Measurements from ENCODE around the gene NOTCH2. TPM values are rescaled to one million over a fixed set of nuclear protein-coding genes. Genes with fewer than 3 reads are reported as not detected.
"Not testable (repeated sequence)": the region's sequence is repeated elsewhere in the genome, so short reads cannot be mapped to it uniquely, and the experiment has no call there.

NOTCH2 gene
- total RNA-seq, result 10 to 100 TPM; 45.9 to 88.9 (median 53.2) TPM
- polyA plus RNA-seq, result 10 to 100 TPM in 1 of 3 donors, 1 to 10 TPM in 2; 2.8 to 25.1 (median 3.6) TPM

GRCh38 chr1:120069067-120069919 lies at the start of gene NOTCH2:
TSS of gene NOTCH2 (minus strand) at chr1:120069662. CDS start at chr1:120069406, 256 bp downstream.
- H3K27me3 ChIP-seq; intact Hi-C loops (cut with DNase I); H3K36me3 ChIP-seq; H3K4me1 ChIP-seq; H3K9me3 ChIP-seq: not testable (repeated sequence)
- peak; percentile 15 to 59 (median 50) for TF ChIP-seq POLR2AphosphoS5 (IDR thresholded peaks at IDR 0.05)
- WGBS, 2 donors, result 1% methylated on average over 63 to 65 of the region's 95 CpGs
- Histone ChIP-seq H3K27ac (peak within 1 kb of the TSS; percentile 89 to 92 (median 90)), H3K4me3 (peak within 1 kb of the TSS; percentile 64 to 82 (median 73))
- peak; percentile 85 for DNase-seq

- H3K27ac ChIP-seq; H3K36me3 ChIP-seq; H3K27me3 ChIP-seq; H3K4me1 ChIP-seq; intact Hi-C loops (cut with DNase I); H3K9me3 ChIP-seq; H3K4me3 ChIP-seq: not testable (repeated sequence)
- WGBS, 2 donors, result 27 to 28% methylated on average over 3 to 4 of the region's 4 CpGs
- DNase-seq, result peak; percentile 79
Observed at GRCh38 chr1:120117371-120118177, 48.1 kb upstream of the NOTCH2 start.

- H3K4me3 ChIP-seq; H3K4me1 ChIP-seq; H3K36me3 ChIP-seq; intact Hi-C loops (cut with DNase I); H3K9me3 ChIP-seq; H3K27ac ChIP-seq; H3K27me3 ChIP-seq; DNase-seq: not testable (repeated sequence)
- 88 to 95% methylated on average over 2 of the region's 2 CpGs for WGBS, 2 donors
Observed at GRCh38 chr1:120116094-120116493, 46.6 kb upstream of the NOTCH2 start.

- H3K4me1 ChIP-seq; H3K36me3 ChIP-seq; H3K27me3 ChIP-seq; H3K9me3 ChIP-seq; H3K27ac ChIP-seq; intact Hi-C loops (cut with DNase I); DNase-seq; H3K4me3 ChIP-seq: not testable (repeated sequence)
- WGBS, 2 donors, result 22% methylated on average over 1 of the region's 3 CpGs; no CpG with 5 or more reads in 1 of the 2 donors
Observed at GRCh38 chr1:120113134-120113533, 43.7 kb upstream of the NOTCH2 start.

- intact Hi-C loops (cut with DNase I); H3K4me1 ChIP-seq; H3K36me3 ChIP-seq; H3K27me3 ChIP-seq; DNase-seq; H3K9me3 ChIP-seq; H3K4me3 ChIP-seq; H3K27ac ChIP-seq: not testable (repeated sequence)
- 87 to 90% methylated on average over 5 of the region's 5 CpGs for WGBS, 2 donors
Observed at GRCh38 chr1:120112212-120112611, 42.8 kb upstream of the NOTCH2 start.

GRCh38 chr1:120111771-120112170 lies 42.3 kb upstream of the NOTCH2 start:
- H3K4me3 ChIP-seq; H3K36me3 ChIP-seq; H3K9me3 ChIP-seq; DNase-seq; H3K4me1 ChIP-seq; intact Hi-C loops (cut with DNase I); H3K27me3 ChIP-seq; H3K27ac ChIP-seq: not testable (repeated sequence)
- WGBS, 2 donors, result no CpG with 5 or more reads among the region's 3 CpGs

GRCh38 chr1:120111008-120111407 lies 41.5 kb upstream of the NOTCH2 start:
- not testable (repeated sequence) for DNase-seq, H3K36me3 ChIP-seq
- WGBS, 2 donors, result 100% methylated on average over 1 of the region's 2 CpGs

GRCh38 chr1:120109656-120110055 lies 40.2 kb upstream of the NOTCH2 start:
- H3K27ac ChIP-seq; intact Hi-C loops (cut with DNase I); H3K4me1 ChIP-seq; H3K27me3 ChIP-seq; H3K36me3 ChIP-seq; DNase-seq; H3K4me3 ChIP-seq; H3K9me3 ChIP-seq: not testable (repeated sequence)
- WGBS, 2 donors, result 94% methylated on average over 7 of the region's 9 CpGs

More at GRCh38 chr1:120111008-120111407, 41.5 kb upstream of the NOTCH2 start:
- intact Hi-C loops (cut with DNase I); H3K9me3 ChIP-seq; H3K4me3 ChIP-seq; H3K4me1 ChIP-seq; H3K27ac ChIP-seq; H3K27me3 ChIP-seq: not testable (repeated sequence)

GRCh38 chr1:120109180-120109579 lies 39.7 kb upstream of the NOTCH2 start:
- H3K9me3 ChIP-seq; H3K27me3 ChIP-seq; intact Hi-C loops (cut with DNase I); H3K4me3 ChIP-seq; H3K36me3 ChIP-seq; H3K4me1 ChIP-seq; H3K27ac ChIP-seq; DNase-seq: not testable (repeated sequence)
- 74 to 91% methylated on average over 9 of the region's 10 CpGs for WGBS, 2 donors

GRCh38 chr1:120105288-120105687 lies 35.8 kb upstream of the NOTCH2 start:
- H3K36me3 ChIP-seq; DNase-seq; intact Hi-C loops (cut with DNase I); H3K27ac ChIP-seq; H3K4me3 ChIP-seq; H3K27me3 ChIP-seq; H3K4me1 ChIP-seq; H3K9me3 ChIP-seq: not testable (repeated sequence)
- 60 to 91% methylated on average over 1 of the region's 2 CpGs for WGBS, 2 donors

GRCh38 chr1:120103768-120104167 lies 34.3 kb upstream of the NOTCH2 start:
- H3K4me1 ChIP-seq; H3K36me3 ChIP-seq; DNase-seq; H3K27ac ChIP-seq; H3K9me3 ChIP-seq; intact Hi-C loops (cut with DNase I); H3K4me3 ChIP-seq; H3K27me3 ChIP-seq: not testable (repeated sequence)
- WGBS, 2 donors, result no CpG with 5 or more reads among the region's 3 CpGs

GRCh38 chr1:120101593-120101992 lies 32.1 kb upstream of the NOTCH2 start:
- H3K27ac ChIP-seq; H3K4me1 ChIP-seq; H3K27me3 ChIP-seq; H3K4me3 ChIP-seq; H3K36me3 ChIP-seq; DNase-seq; H3K9me3 ChIP-seq; intact Hi-C loops (cut with DNase I): not testable (repeated sequence)
- 87 to 94% methylated on average over 1 of the region's 1 CpG for WGBS, 2 donors
